HG02840 (cell line): Measurements from ENCODE around the gene GEMIN4.
"Not testable (repeated sequence)": the region's sequence is repeated elsewhere in the genome, so short reads cannot be mapped to it uniquely, and the experiment has no call there.

Experiments
- ATAC-seq: cut with Tn5 transposase; IDR thresholded peaks from one replicate; pipeline ENCODE4 v1.9.1; 2021; ENCODE audit warnings: mild to moderate bottlenecking, moderate library complexity, moderate number of reproducible peaks; ENCODE audit not compliant: unreplicated experiment, low FRiP score

The GEMIN4 gene

GRCh38 chr17:781805-782731 lies 30.0 kb upstream of the GEMIN4 start, which contains the start of the genes GLOD4 and MRM3:
TSS of gene GLOD4 (minus strand) at chr17:782280. CDS start at chr17:782255, 25 bp downstream.
TSS of gene MRM3 (plus strand) at chr17:782353. CDS start at chr17:782379, 26 bp downstream.
- peak; percentile 90 for ATAC-seq

- ATAC-seq: no peak
These were observed 26.0 kb upstream of the GEMIN4 start for GRCh38 chr17:778096-778495.

- no peak for ATAC-seq
These were observed 22.2 kb upstream of the GEMIN4 start for GRCh38 chr17:774313-774584.

- ATAC-seq: no peak
These were observed 21.6 kb upstream of the GEMIN4 start for GRCh38 chr17:773467-774312.

GRCh38 chr17:773016-773415 lies 21.0 kb upstream of the GEMIN4 start:
- ATAC-seq: no peak

- no peak for ATAC-seq
These were observed 15.0 kb upstream of the GEMIN4 start for GRCh38 chr17:767076-767475.

GRCh38 chr17:760371-760770 lies 8.3 kb upstream of the GEMIN4 start:
- ATAC-seq: no peak

- no peak for ATAC-seq
These were observed 7.9 kb upstream of the GEMIN4 start for GRCh38 chr17:759964-760363.

- not testable (repeated sequence) for ATAC-seq
These were observed 4.0 kb upstream of the GEMIN4 start for GRCh38 chr17:756010-756567.

- not testable (repeated sequence) for ATAC-seq
These were observed 3.4 kb upstream of the GEMIN4 start for GRCh38 chr17:755319-755961.

- ATAC-seq: no peak
These were observed 1.4 kb upstream of the GEMIN4 start for GRCh38 chr17:753418-753817.

- peak; percentile 4 for ATAC-seq
These were observed 656 bp upstream of the GEMIN4 start for GRCh38 chr17:752620-753219.

GRCh38 chr17:751269-752001 lies 629 bp downstream of the GEMIN4 start:
- ATAC-seq: peak; percentile 31

GRCh38 chr17:750431-751037 lies 1.5 kb downstream of the GEMIN4 start:
- no peak for ATAC-seq

- not testable (repeated sequence) for ATAC-seq
These were observed 2.7 kb downstream of the GEMIN4 start for GRCh38 chr17:749359-749758.

GRCh38 chr17:748604-749003 lies 3.5 kb downstream of the GEMIN4 start:
- ATAC-seq: not testable (repeated sequence)

- no peak for ATAC-seq
These were observed 5.1 kb downstream of the GEMIN4 start for GRCh38 chr17:746783-747629.

GRCh38 chr17:746181-746580 lies 5.9 kb downstream of the GEMIN4 start:
- ATAC-seq: no peak
